ENCODE results near the gene PCGF5. TPM values are rescaled to one million over a fixed set of nuclear protein-coding genes. Genes with fewer than 3 reads are reported as not detected.
A peak's percentile ranks its signal among the peaks of the same experiment; 100 is the strongest.
"Not testable (repeated sequence)": the region's sequence is repeated elsewhere in the genome, so short reads cannot be mapped to it uniquely, and the experiment has no call there.

PCGF5 gene
- total RNA-seq, result 38.6 TPM
- long read RNA-seq, full-length matches to known transcripts, result 7 of 17 reads
- long read RNA-seq, partial matches to known transcripts, result 4 of 17 reads
- long read RNA-seq, other reads (novel, unspliced or antisense), result 6 of 17 reads

DNA sequence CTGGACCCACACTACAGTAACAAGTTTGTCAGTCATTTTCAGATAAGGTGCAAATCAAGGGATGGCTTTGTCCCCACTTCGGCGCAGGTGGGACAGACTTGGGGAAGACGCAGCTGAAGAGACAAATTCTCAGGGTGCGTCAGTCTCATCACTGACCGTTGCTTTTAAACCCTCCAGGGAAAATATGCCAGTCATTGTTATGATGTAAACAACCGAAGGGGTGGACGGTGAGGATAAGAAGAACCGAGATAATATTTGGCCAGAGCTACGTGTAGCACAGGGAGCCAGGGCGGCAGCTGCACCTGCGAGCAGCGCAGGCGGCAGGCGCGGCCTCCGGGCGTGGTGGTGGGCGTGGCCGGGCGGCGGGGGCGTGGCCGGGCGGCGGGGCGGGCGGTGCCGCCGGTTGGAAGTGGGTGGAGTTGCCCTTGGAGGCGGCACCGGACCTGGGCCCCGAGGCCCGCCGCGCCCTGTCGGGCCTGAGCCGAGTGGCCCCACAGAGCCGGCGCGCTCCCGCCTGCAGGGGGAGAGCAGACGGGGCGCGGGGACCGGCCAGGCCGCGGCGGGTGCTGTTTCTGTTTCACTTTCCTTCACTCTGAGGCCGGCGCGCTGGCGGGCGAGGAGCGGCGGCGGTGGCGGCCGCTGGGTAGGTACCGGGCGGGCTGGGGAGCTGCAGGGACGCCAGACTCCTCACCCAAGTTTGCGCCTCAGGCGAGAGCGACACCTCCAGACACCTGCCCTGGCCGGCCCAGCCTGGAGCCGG is at the start of gene PCGF5:
TSS of gene PCGF5 (plus strand) at position 470 of the 760 bp plus-strand sequence. CDS start 2,209 bp downstream, outside the sequence.
- peak; percentile 98 for DNase-seq (ENCODE audit: low spot score)

DNA sequence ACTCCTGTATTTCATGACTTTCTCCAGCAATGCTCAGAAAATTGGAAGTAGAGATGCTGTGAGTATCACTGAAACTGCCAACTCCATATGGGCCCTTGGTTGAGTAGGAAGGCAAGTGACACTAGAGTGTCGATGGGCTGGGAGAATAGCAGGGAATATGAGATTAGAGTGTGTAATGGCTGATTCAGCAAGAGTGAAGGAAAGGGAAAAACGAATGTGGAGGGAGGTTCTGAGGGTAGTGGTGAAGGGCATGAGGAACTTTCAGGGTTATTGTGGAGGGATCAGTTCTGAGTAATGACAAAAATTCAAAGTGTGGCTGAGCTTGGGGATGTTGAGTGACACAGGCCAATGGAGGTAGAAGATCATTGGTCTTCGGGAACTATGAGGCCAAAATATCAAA is 49.0 kb upstream of the PCGF5 start:
- no peak for DNase-seq (ENCODE audit: low spot score)

DNA sequence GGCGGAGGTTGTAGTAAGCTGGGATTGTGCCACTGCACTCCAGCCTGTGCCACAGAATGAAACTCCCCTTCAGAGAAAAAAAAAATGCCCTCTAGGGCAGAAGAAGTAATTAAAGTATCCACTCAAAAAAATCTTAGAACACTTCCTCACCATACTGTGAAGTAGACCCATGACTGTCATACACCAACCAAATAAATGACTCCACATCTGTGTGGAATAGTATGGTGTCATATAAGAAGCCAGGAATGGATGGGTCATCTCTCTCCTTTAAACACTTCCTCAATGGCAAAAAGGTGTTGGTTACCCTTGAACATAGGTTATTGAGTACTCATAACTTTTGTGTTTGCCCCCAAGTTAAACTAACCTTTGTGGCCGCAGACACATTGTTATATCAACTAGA is 48.1 kb upstream of the PCGF5 start:
- DNase-seq (ENCODE audit: low spot score), result no peak

DNA sequence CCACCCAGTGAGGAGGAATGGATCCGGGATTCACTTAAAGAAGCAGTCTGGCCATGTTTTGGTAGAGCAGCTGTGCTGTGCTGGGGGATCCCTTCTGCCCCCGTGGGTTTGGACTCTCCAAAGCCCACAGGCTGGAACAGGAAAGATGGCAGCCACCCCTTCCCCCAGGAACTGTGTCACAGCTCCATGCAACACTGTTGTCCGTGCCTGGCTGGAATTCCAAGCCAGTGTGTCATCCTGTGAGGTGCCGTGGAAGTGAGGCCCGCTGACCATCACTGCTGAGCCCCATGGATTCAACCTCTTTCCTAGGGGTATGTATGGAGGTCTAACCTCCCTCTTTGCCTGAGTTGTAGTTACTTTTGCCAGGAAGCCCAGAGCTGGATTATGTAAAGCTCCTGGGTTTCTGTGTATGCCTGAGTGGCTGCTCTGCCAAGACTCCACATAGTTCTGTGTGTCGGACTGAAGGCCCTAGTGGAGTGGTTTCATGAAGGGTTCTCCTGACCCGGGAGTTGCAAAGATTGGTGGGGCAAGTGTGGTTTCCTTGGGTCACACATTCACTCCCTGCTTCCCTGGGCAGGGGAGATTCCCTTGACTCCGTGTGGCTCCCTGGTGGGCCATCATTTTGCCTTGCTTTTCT is 35.1 kb upstream of the PCGF5 start:
- no peak for DNase-seq (ENCODE audit: low spot score)

DNA sequence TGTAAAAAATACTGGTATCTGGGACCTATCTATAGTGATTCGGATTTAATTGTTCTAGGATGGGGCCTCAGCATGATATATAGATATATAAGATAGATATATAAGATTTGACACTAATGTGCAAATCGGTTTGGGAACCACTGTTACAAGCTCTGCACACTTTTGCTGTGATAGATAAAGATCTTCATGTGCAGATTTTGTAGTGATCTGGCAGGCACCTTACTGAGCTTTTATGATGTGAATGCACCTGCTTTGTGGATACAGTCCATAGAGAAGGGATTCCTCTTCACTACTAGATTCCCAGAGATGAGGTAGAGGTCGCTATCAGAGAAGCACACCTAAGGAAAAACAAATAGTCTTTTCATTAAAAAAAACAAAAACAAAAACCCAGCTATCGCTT is 33.3 kb upstream of the PCGF5 start:
- DNase-seq (ENCODE audit: low spot score), result no peak

DNA sequence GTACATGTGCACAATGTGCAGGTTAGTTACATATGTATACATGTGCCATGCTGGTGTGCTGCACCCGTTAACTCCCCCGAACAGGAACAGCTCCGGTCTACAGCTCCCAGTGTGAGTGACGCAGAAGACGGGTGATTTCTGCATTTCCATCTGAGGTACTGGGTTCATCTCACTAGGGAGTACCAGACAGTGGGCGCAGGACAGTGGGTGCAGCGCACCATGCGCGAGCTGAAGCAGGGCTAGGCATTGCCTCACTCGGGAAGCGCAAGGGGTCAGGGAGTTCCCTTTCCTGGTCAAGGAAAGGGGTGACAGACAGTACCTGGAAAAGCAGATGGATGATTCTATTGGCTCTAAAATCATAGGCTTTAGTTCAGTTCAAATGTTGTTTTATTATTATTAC is 32.5 kb upstream of the PCGF5 start:
- DNase-seq (ENCODE audit: low spot score), result not testable (repeated sequence)

DNA sequence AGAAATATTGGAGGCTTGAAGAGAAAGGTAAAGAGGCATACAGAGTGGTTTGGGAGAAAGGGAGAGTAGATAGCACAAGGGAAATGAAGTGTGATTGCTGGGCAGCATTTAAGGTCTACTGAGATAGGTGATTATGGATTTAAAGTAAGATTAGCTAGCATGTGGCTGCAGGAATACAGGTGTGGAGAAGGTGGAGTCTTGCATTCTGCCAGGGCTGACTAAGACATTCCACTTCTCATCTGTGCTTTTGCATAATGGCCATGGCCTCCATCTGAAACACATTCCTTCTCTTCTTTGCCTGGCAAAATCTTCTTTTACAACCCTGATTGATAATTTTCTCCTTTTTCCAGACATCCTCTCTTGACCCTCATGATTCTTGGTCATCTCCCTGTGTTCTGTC is 31.6 kb upstream of the PCGF5 start:
- DNase-seq (ENCODE audit: low spot score), result no peak

DNA sequence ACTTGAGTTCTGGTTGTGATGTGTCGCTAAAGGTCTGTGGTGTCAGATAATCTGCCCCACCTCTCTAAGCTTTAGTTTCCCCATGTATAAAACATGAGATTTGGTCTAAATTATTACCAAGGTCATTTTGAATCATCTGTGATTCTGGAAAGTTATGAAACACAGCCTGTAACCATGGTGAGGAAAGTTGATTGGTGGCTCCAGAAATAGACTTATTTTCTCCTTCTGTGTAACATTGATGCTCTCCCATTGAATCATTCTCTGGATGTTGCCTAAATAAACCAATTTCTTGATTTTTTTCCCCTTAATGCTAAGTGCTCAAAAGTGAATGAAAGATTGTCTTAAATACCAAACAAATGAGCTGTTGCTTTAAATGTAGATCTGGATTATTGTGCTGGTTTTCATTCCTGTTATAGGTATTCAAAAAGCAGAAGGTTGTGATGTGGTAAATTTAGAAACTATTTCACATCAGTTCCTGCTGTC is 30.0 kb upstream of the PCGF5 start:
- DNase-seq (ENCODE audit: low spot score), result no peak

DNA sequence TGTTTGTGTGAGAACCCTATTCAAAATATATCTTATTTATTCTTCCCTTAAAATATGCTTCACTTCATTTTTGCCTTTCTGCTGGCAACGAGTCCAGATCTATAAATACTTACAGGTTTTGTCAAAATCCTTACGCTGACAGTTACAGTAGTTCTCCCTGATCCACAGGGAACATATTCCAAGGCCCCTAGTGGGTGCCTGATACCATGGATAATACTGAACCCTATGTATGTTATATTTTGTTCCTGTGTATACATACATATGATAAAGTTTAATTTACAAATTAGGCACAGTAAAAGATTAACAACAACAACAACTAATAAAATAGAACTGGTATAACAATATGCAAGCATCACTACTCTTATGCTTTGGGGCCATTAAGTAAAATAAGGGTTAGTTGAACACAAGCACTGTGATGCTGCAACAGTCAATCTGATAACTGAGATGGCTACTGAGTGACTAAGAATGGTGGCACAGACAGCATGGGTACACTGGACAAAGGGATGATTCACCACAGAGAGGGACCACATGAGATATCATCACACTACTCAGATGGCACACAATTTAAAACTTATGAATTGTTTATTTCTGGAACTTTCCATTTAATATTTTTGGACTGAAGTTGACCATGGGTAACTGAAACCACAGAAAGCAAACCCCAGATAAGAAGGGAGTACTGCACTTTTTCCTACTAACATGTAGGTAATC is 29.4 kb upstream of the PCGF5 start:
- no peak for DNase-seq (ENCODE audit: low spot score)

DNA sequence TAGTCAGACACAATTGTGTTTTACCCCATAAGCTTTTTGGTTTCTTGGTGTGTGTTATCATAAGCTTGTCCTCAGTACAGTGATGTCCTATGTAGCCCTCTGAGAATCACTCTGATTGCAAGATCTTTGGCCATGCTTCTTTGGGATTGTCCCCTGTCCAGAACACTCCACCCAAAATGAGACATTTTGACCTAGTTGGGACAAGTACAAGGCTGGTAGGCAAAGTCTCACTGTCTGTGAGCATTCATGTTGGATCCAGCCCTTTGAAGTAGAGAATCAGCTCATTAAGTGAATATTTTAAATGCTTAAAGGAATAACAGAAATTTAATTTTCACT is 28.9 kb upstream of the PCGF5 start:
- no peak for DNase-seq (ENCODE audit: low spot score)

DNA sequence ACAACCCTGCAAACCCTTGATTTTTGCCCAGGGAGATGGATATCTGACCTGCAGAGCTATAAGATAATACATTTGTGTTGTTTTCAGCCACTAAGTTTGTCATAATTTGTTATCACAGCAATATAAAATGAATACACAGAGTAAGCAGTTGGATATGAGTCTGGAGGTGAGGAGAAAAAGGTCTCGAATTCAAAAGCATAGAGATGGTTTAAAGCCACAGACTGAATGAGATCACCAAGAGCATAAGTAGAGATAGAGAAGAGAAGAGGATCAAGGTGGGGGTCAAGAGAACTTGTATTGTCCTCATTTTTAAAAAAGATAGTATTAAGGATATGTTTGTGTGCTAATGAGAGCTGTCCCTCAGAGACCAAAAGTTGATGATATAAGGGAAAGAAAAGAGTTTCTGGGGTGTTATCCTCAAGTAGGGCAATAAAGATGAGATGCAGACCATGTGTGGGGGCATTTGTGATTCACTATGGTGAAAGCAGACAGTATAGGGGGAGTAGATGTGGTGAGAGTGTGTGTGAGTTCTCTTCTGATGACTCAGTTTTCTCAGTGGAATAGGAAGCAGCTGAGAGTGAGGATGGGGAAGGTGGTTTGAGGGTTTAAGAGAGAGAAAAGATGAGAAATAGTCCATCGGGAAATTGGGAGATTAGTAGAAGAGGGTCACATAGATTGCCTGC is 25.8 kb upstream of the PCGF5 start:
- DNase-seq (ENCODE audit: low spot score), result no peak

DNA sequence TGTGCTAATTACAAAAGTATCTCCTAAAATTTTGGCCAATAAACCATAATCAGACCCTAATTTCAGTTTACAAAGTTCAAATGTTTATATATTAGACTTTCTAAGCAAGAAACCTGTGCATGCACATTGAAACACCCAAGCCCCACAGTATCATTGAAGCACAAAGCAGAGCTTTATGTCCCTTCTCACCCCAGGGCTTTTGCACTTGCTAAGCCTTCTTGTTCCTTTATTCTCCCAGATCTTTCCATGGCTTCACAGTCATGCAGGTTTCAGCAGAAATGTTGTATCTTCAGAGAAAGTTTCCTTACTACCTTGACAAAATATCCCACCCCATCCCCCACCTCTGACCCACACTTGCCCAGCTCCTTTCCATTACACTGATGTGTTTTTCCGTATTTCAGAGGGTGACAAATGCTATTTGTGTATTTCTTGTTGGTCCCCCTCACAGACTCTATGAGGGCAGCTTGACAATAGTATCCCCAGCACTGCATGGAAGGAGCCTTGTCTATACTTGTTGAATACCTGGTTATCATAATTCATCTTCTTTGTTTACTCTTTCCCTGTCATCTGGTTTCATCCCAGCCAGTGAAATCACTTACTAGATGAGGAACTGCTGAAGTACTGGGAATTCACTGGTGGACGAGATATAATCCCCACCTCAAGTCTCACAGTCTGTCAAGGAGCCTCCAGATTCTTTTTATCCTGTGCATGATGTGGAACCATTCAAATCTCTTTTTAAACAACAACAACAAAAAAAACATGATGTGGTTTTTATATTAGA is 24.0 kb upstream of the PCGF5 start:
- no peak for DNase-seq (ENCODE audit: low spot score)

DNA sequence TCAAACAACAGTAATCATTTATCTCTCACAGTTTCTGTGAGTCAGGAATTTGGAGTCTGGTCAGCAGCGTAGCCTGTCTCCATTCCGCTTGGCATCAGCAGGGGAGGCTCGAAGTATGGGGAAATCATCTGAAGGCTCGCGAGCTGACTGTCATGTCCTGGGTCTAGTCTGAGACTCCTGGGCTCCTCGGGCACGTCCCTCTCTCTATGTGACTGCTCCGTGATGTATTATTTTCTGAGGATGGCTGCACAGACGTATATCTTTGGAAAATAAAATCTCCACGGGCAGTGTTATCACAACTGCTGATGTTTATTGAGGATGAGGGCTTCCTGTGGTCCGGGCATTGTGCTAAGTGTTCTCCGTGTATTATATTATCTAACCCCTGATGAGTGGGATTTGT is 23.3 kb upstream of the PCGF5 start:
- DNase-seq (ENCODE audit: low spot score), result no peak

DNA sequence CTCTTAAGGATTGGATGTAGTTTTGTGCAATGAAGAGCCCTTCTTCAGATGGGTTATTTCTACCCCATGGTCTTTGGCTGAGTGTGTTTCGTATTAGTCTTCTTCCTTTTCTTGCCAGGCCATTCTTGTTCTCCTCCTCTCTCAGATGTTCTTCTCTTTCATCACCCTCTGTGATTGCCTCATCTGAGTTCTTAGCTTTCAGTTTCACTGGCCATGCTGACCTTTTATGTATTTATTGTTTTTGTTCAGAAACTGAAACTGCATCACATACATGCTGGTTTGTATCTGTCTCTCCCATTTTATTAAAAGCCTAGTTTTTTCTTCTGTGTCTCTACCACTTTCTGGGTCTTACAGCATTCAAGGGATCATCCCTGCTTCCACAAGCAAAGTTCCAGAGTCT is 21.7 kb upstream of the PCGF5 start:
- DNase-seq (ENCODE audit: low spot score), result no peak

DNA sequence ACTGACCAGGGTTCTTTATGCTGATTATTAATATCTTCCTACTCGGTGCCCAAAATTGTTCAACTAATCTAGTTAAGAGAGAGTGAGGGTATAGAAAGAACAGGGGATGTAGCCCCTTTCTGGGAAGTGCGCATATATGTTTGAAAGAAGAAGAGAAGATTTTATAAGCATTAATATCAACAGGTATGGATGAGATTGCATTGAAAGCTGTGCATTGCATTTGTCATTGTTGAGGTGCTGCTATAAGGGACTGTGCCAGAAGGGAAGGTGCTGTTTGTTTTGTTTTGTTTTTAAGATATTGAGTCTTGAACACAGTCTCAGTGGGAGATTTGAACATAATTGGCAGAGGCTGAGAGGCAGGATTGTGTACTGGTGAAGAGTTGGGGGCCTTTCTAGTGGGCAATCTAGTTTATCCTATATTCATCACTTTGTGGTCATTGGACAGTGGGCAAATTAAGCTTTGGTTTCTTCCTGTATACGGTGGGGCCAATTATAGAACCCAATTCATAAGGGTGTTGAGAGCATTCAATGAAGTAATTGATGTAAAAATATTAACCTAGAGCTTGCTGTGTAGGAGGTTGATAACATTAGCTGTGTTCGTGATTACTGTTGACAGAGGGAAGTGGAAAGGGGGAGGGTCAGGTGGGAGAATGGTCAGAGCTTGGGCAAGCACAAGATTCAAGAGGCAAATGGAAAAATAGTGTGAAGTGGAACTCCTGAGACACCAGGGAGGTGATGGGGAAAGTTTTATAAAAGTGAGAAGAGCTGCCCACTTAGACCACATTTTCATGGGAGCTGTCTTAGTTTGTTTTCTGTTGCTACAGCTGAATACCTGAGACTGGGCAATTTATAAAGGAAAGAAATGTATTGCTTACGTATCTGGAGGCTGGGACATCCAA is 19.9 kb upstream of the PCGF5 start:
- no peak for DNase-seq (ENCODE audit: low spot score)

DNA sequence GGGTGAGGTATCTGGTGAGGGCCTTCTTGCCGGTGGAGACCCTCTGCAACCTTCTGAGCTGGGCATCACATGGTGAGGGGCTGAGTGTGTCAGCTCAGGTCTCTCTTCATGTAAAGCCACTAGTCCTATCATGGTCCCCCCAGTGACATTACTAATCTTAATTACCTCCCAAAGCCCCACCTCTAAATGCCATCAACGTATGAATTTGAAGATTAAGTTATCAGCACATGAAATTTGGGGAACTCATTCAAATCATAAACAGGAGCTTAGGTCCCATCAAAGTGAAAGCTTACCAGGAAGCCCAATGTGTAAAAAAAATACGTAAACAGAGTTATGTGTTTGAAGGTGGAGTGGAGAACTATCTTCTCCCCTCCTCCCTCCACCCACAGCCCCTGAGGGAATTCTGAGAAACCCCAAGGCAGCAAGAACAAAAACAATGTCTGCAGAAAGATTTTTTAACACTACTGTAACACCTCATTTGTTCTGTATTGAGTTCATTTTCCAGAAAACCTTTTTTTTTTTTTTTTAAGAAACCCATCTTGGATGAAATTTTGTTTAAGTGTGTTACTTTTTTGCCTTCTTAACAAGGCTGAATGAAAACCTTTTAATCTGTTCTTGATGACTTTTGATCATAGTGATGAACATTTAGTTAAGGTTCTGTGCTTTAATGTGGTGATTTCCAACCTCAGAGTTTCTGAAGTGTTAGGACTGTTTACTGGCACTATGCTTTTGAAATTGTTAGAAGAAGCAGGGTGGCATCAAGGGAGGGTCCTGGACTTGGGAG is 19.1 kb upstream of the PCGF5 start:
- DNase-seq (ENCODE audit: low spot score), result no peak

DNA sequence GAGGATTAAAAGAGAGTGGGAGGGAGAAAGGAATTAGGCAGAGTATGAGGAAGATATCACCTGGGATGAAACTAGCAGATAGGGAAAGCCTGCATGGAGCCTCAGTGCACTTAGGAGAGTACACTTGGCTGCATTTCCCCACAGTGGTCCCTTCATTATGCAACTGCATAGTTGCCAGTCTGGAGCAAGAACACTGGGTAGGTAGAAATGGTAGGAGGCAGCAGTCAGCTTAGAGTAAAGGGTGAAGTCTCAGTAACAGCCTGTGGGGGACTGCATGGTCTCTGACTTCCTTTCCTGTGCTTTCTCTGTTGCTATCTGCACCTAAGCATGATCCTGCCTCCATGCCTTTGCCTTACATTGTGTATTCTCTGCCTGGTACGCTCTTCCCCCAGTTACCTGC is 14.0 kb upstream of the PCGF5 start:
- DNase-seq (ENCODE audit: low spot score), result no peak

DNA sequence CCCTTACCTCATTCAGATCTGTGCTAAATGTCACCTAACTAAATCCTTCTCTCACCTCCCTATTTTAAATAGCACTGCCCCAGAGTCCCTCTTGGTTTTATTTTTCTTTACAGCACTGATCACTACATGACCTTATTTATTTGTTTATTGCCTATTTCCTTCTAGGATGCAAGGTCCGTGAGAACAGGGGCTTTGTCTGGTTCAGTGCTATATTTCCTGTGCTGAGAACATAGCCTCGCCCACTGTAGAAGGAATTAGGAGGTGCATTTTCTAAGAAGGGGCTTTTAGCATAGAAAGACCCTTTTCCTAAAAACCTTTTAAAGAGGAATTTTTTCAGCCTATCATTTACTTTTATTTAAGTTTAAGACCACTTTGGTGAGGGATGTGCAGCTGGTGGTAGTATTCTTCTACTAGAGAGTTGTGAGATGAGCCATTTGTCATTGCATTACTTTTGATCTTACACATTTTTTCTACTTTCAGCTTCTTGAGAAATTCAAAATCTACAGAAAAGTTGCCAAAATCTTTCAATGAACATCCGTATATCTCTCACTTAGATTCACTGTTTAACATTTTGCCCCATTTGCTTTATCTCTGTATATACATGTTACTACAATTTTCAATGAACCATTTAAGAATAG is 13.5 kb upstream of the PCGF5 start:
- no peak for DNase-seq (ENCODE audit: low spot score)
